Panc1 (cell line): ENCODE measurements around the gene WASF1. TPM values are rescaled to one million over a fixed set of nuclear protein-coding genes. Genes with fewer than 3 reads are reported as not detected.

Experiments used
- ATAC-seq: fragments of 200-7000 bp; cut with Tn5 transposase; 2 replicates; pipeline ENCODE4 v1.9.1; 2020; ENCODE audit warnings: mild to moderate bottlenecking, moderate library complexity
- BruUV-seq: library from RNA; stranded (reverse); fragments of 400-500 nt; replicated peaks from 2 replicates; lab custom pipeline; 2021; lab: Mats Ljungman, UMichigan
- CTCF ChIA-PET: fragments of 300-600 bp; sonication (Branson Sonifier 250); formaldehyde crosslinking; loops from one replicate; lab custom pipeline; 2022; ENCODE audit warnings: antibody characterized with exemption; lab: Charles Lee
- POLR2A ChIA-PET: fragments of 300-600 bp; sonication (Branson Sonifier 250); formaldehyde crosslinking; loops from one replicate; lab custom pipeline; 2022; ENCODE audit warnings: antibody characterized with exemption; lab: Charles Lee
- DNase-seq: peaks from one replicate; pipeline ENCODE4 v3.0.0-alpha.2; 2010; ENCODE audit warnings: low read depth, low spot score
- H3K27ac ChIP-seq: 2 replicates; pipeline ENCODE4 v1.5.1; 2011; ENCODE audit warnings: mild to moderate bottlenecking, low read length, inconsistent platforms
- H3K27me3 ChIP-seq: fragments of 200-500 bp; sonication (Bioruptor generic); 2 replicates; pipeline ENCODE4 v1.6.0; 2014; ENCODE audit warnings: low read length, inconsistent platforms; ENCODE audit not compliant: control insufficient read depth, insufficient read depth
- H3K36me3 ChIP-seq: fragments of 200-500 bp; sonication (Bioruptor generic); 2 replicates; pipeline ENCODE4 v1.5.1; 2014; ENCODE audit warnings: inconsistent platforms, mild to moderate bottlenecking, low read length, moderate library complexity; ENCODE audit not compliant: control insufficient read depth, insufficient read depth
- H3K4me1 ChIP-seq: 2 replicates; pipeline ENCODE4 v1.5.1; 2011; ENCODE audit warnings: inconsistent platforms, mild to moderate bottlenecking, low read length, moderate library complexity; ENCODE audit not compliant: control insufficient read depth, insufficient read depth
- H3K4me3 ChIP-seq, 2 experiments: 2 replicates each; pipeline ENCODE4 v1.5.1; 2011 to 2012; ENCODE audit warnings: low read depth in 2 of 2, low read length in 2 of 2, mild to moderate bottlenecking in 2 of 2, inconsistent platforms in 1 of 2, moderate library complexity in 1 of 2
- H3K9me3 ChIP-seq: fragments of 200-500 bp; sonication (Bioruptor generic); 2 replicates; pipeline ENCODE4 v1.5.1; 2014; ENCODE audit warnings: low read depth, mild to moderate bottlenecking, inconsistent platforms, low read length, moderate library complexity; ENCODE audit not compliant: control insufficient read depth, insufficient read depth
- POLR2AphosphoS5 ChIP-seq: IDR thresholded peaks from 2 replicates; pipeline ENCODE4 v1.6.1; 2012; ENCODE audit warnings: mild to moderate bottlenecking, low read depth, low read length, moderate library complexity
- SIN3A ChIP-seq: IDR thresholded peaks from 2 replicates; pipeline ENCODE4 v1.6.1; 2012; ENCODE audit warnings: low read depth, mild to moderate bottlenecking, low read length, moderate library complexity, borderline replicate concordance; ENCODE audit not compliant: insufficient read depth
- TCF7L2 ChIP-seq: IDR thresholded peaks from 2 replicates; pipeline ENCODE4 v1.6.1; 2011; ENCODE audit warnings: mild to moderate bottlenecking, low read depth, low read length, inconsistent platforms
- in situ Hi-C: cut with HindIII; loops from 2 replicates; pipeline ENCODE4 v1.10.0; 2016; ENCODE audit warnings: low sequenced_read_pairs, low pct_unique_long_range_greater_than_20kb
- intact Hi-C: fragments of 100-400 bp; cut with micrococcal nuclease; formaldehyde crosslinking; loops from one replicate; pipeline ENCODE4 v1.10.0; 2022; ENCODE audit not compliant: unreplicated experiment
- total RNA-seq: library from RNA; stranded (reverse); gene quantifications from one replicate; pipeline ENCODE4 v1.2.1, GENCODE V29; 2021; ENCODE audit not compliant: unreplicated experiment
- TF ChIP-seq, protein P1 (sequence below): fragments of 450-650 bp; IDR thresholded peaks from 2 replicates; pipeline ENCODE4 v1.5.1; 2017; ENCODE audit warnings: mild to moderate bottlenecking
- TF ChIP-seq, protein P2 (sequence below), 2 experiments: IDR thresholded peaks; 2 replicates each; pipeline ENCODE4 v1.6.1; 2011 to 2012; ENCODE audit warnings: low read depth in 2 of 2, control low read depth in 1 of 2, low read length in 1 of 2, mild to moderate bottlenecking in 1 of 2, moderate library complexity in 1 of 2; ENCODE audit not compliant: insufficient read depth in 1 of 2

WASF1 gene
- total RNA-seq, 1 experiment from 2014 or later: 63.9 TPM

DNA sequence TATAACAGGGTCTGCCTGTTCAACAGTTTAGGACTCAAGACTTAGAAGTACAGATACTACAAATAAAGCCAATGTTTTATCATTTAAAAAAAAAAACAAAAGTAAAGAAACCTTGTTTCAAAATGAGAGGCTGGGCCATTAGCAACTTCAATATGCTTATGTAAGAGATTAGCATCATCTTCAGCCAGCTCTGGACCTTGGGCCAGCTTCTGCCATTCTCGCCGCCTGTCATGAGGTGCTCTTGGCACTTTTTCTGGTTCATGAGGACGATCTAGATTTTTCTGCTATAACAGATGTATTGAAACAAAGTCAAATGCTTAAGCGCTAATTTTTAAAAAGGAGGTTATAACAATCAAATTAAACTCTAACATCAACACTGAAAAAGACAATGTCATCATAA lies 74.2 kb downstream of the WASF1 start:
- CTCF ChIA-PET: no interaction called here
- TF ChIP-seq POLR2AphosphoS5 (no peak), TCF7L2 (no peak), SIN3A (no peak)
- TF ChIP-seq, protein P1, sequence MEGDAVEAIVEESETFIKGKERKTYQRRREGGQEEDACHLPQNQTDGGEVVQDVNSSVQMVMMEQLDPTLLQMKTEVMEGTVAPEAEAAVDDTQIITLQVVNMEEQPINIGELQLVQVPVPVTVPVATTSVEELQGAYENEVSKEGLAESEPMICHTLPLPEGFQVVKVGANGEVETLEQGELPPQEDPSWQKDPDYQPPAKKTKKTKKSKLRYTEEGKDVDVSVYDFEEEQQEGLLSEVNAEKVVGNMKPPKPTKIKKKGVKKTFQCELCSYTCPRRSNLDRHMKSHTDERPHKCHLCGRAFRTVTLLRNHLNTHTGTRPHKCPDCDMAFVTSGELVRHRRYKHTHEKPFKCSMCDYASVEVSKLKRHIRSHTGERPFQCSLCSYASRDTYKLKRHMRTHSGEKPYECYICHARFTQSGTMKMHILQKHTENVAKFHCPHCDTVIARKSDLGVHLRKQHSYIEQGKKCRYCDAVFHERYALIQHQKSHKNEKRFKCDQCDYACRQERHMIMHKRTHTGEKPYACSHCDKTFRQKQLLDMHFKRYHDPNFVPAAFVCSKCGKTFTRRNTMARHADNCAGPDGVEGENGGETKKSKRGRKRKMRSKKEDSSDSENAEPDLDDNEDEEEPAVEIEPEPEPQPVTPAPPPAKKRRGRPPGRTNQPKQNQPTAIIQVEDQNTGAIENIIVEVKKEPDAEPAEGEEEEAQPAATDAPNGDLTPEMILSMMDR: no peak
- TF ChIP-seq, protein P2, sequence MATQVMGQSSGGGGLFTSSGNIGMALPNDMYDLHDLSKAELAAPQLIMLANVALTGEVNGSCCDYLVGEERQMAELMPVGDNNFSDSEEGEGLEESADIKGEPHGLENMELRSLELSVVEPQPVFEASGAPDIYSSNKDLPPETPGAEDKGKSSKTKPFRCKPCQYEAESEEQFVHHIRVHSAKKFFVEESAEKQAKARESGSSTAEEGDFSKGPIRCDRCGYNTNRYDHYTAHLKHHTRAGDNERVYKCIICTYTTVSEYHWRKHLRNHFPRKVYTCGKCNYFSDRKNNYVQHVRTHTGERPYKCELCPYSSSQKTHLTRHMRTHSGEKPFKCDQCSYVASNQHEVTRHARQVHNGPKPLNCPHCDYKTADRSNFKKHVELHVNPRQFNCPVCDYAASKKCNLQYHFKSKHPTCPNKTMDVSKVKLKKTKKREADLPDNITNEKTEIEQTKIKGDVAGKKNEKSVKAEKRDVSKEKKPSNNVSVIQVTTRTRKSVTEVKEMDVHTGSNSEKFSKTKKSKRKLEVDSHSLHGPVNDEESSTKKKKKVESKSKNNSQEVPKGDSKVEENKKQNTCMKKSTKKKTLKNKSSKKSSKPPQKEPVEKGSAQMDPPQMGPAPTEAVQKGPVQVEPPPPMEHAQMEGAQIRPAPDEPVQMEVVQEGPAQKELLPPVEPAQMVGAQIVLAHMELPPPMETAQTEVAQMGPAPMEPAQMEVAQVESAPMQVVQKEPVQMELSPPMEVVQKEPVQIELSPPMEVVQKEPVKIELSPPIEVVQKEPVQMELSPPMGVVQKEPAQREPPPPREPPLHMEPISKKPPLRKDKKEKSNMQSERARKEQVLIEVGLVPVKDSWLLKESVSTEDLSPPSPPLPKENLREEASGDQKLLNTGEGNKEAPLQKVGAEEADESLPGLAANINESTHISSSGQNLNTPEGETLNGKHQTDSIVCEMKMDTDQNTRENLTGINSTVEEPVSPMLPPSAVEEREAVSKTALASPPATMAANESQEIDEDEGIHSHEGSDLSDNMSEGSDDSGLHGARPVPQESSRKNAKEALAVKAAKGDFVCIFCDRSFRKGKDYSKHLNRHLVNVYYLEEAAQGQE (IDR thresholded peaks at IDR 0.05; ENCODE audit: insufficient read depth in 1 of 2, low read depth in 2 of 2, low read length in 1 of 2): no peak
- H3K4me3 ChIP-seq: no peak overlapping the region
- H3K27me3 ChIP-seq: no peaks in the 10 kb centered on the region
- peaks cover 23% of the 10 kb centered on the region for H3K36me3 ChIP-seq
- H3K9me3 ChIP-seq: no peaks in the 10 kb centered on the region
- H3K4me1 ChIP-seq: no peaks in the 10 kb centered on the region
- POLR2A ChIA-PET: no interaction called here
- H3K27ac ChIP-seq: no peak overlapping the region
- ATAC-seq (no peak), DNase-seq (no peak)
- intact Hi-C loops (no loop called here), in situ Hi-C loops (no loop called here)
- no TSS peak for BruUV-seq

DNA sequence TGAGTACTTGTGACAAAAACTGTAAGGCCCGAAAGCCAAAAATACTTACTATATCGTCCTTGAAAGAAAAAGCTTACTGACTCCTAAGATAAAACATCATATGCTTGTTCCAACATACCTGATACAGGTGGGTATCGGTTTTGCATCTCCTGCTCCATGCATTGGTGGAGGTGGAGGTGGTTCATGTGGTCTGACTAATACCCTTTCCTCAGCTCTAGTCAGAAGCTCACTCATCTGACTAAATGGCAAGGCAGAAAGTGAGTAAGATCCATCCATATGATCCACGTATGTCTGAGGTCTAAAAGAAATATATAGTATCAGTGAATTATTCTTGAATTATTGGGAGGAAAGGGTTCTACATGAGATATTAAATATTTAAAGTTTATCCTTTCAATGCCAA lies 76.2 kb downstream of the WASF1 start:
- H3K9me3 ChIP-seq: no peaks in the 10 kb centered on the region
- no peaks in the 10 kb centered on the region for H3K27me3 ChIP-seq
- H3K4me1 ChIP-seq: no peaks in the 10 kb centered on the region
- intact Hi-C loops (no loop called here), in situ Hi-C loops (no loop called here)
- DNase-seq (no peak), ATAC-seq (no peak)
- H3K27ac ChIP-seq: no peak overlapping the region
- ChIA-PET CTCF (interaction anchor here (0.6 kb wide), 1 partner anchor 955 kb away, joined by 3 read pairs; no protein-coding TSS in a partner anchor), POLR2A (interaction anchor here (0.5 kb wide), 1 partner anchor 222 kb away, joined by 3 read pairs; no protein-coding TSS in a partner anchor)
- no peak overlapping the region for H3K4me3 ChIP-seq
- H3K36me3 ChIP-seq: peaks cover 31% of the 10 kb centered on the region
- no TSS peak for BruUV-seq
- TF ChIP-seq, protein P2 (IDR thresholded peaks at IDR 0.05; ENCODE audit: insufficient read depth in 1 of 2, low read depth in 2 of 2, low read length in 1 of 2): no peak
- TF ChIP-seq, protein P1: no peak
- no peak for TF ChIP-seq TCF7L2
- no peak for TF ChIP-seq POLR2AphosphoS5
- TF ChIP-seq SIN3A: no peak
